ENCODE results near the gene STK25.

The STK25 gene

DNA sequence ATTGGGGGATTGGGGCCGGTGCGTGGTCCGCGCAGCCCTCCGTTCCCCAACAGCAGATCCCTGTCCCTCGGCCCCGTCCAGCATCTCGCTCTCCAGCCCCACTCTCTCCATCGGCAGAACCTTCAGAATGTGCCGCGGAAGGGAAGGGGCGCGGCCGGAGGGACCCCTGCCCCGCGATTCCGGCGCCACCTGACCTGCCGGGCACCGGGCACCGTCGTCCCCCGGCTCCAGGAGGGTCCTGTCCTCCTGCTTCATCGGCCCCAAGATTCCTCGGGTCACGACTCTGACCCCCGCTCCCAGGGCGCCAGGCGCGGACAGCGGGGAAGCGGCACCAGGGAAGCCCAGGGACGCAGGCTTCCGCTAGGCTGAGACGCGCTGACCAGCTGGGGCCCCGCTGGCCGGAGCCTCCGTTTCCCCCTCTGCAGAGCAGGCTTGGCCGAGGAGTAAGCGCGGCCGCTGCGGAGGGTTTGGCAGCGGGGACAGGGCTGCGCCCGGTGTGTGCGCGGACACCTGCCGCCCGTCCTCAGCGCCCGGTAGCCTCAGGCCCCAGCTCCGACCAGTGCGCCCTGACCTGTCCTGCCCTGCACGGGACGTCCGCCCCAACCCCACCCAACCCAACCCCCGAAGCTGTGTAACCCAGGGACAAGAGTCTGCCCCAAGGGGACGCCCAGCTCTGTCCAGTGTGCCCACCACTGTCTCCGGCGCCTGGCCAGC, 33.3 kb upstream of the STK25 start:
- no peak overlapping the region for H3K4me3 ChIP-seq (ENCODE audit: low read length)
- no peaks in the 10 kb centered on the region for H3K79me2 ChIP-seq (ENCODE audit: low read length)
- no peak overlapping the region for H3K27ac ChIP-seq (ENCODE audit: low read length)
- TF ChIP-seq CTCF (IDR thresholded peaks at IDR 0.05; ENCODE audit: low read depth, low read length) (no peak), EZH2phosphoT487 (IDR thresholded peaks at IDR 0.05; ENCODE audit: low read depth) (no peak)
- H2AFZ ChIP-seq (ENCODE audit: low read depth, low read length): no peak overlapping the region
- H3K27me3 ChIP-seq (ENCODE audit: low read depth, low read length): no peaks in the 10 kb centered on the region
- H4K20me1 ChIP-seq (ENCODE audit: insufficient read depth, low read length): no peaks in the 10 kb centered on the region
- no peaks in the 10 kb centered on the region for H3K36me3 ChIP-seq (replicated peaks; ENCODE audit: low read depth, low read length)
- H3K9ac ChIP-seq (ENCODE audit: low read length): no peak overlapping the region
- no peaks in the 10 kb centered on the region for H3K4me1 ChIP-seq (ENCODE audit: low read length)
- H3K9me3 ChIP-seq (ENCODE audit: insufficient read depth, low read length): no peaks in the 10 kb centered on the region
- H3K4me2 ChIP-seq (ENCODE audit: low read length): no peak overlapping the region

DNA sequence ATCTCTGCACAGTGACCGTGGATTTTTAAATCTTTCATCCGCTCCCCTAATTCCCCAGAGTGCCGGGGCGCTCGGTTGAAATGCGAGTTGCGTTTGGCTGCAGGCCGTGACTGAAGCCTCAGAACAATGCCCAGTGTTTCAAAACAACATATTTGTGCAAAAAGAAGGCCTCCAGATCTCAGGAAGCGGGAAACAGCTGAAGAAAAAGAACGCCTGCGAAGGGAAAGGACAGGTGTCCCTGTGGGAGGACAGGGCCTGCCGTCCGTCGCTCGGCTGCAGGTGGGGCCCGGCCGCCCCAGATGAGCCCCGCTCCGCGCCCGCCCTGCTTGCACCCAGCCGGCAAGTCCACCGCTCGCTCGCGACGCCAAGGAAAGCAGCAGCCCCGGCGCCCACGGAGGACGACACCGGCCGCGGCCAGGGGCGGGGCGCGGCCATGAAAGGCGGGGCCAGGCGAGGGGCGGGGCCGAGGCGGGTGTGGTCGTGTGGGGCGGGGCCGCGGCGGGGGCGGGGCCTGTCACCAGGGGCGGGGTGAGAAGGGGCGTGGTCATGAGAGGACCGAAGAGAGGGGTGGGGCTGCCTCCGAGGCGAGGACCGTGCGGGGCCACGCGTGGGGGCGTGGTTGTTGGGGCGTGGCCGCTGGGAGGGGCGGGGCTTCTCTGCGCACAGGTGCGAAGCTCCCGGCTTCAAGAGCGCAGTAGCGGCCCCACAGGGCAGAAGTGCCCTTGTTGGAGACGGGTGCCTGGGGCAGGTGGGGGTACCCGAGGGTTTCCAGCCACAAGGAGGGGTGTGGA, 32.6 kb upstream of the STK25 start:
- H3K36me3 ChIP-seq (replicated peaks; ENCODE audit: low read depth, low read length): no peaks in the 10 kb centered on the region
- H2AFZ ChIP-seq (ENCODE audit: low read depth, low read length): no peak overlapping the region
- no peak overlapping the region for H3K4me2 ChIP-seq (ENCODE audit: low read length)
- H3K9me3 ChIP-seq (ENCODE audit: insufficient read depth, low read length): no peaks in the 10 kb centered on the region
- H3K4me1 ChIP-seq (ENCODE audit: low read length): no peaks in the 10 kb centered on the region
- H3K79me2 ChIP-seq (ENCODE audit: low read length): no peaks in the 10 kb centered on the region
- no peak overlapping the region for H3K4me3 ChIP-seq (ENCODE audit: low read length)
- no peak overlapping the region for H3K27ac ChIP-seq (ENCODE audit: low read length)
- no peak overlapping the region for H3K9ac ChIP-seq (ENCODE audit: low read length)
- H3K27me3 ChIP-seq (ENCODE audit: low read depth, low read length): no peaks in the 10 kb centered on the region
- no peaks in the 10 kb centered on the region for H4K20me1 ChIP-seq (ENCODE audit: insufficient read depth, low read length)
- no peak for TF ChIP-seq CTCF (IDR thresholded peaks at IDR 0.05; ENCODE audit: low read depth, low read length)
- TF ChIP-seq EZH2phosphoT487 (IDR thresholded peaks at IDR 0.05; ENCODE audit: low read depth): no peak

GRCh38 chr2:241540401-241540770, 32.0 kb upstream of the STK25 start:
- no peaks in the 10 kb centered on the region for H3K9me3 ChIP-seq (ENCODE audit: insufficient read depth, low read length)
- H4K20me1 ChIP-seq (ENCODE audit: insufficient read depth, low read length): no peaks in the 10 kb centered on the region
- no peaks in the 10 kb centered on the region for H3K4me1 ChIP-seq (ENCODE audit: low read length)
- H3K27ac ChIP-seq (ENCODE audit: low read length): no peak overlapping the region
- no peak for TF ChIP-seq CTCF (IDR thresholded peaks at IDR 0.05; ENCODE audit: low read depth, low read length)
- TF ChIP-seq EZH2phosphoT487 (IDR thresholded peaks at IDR 0.05; ENCODE audit: low read depth): no peak
- H2AFZ ChIP-seq (ENCODE audit: low read depth, low read length): no peak overlapping the region
- H3K4me2 ChIP-seq (ENCODE audit: low read length): no peak overlapping the region
- no peaks in the 10 kb centered on the region for H3K79me2 ChIP-seq (ENCODE audit: low read length)
- no peak overlapping the region for H3K9ac ChIP-seq (ENCODE audit: low read length)
- H3K27me3 ChIP-seq (ENCODE audit: low read depth, low read length): no peaks in the 10 kb centered on the region
- no peak overlapping the region for H3K4me3 ChIP-seq (ENCODE audit: low read length)
- H3K36me3 ChIP-seq (replicated peaks; ENCODE audit: low read depth, low read length): no peaks in the 10 kb centered on the region

DNA sequence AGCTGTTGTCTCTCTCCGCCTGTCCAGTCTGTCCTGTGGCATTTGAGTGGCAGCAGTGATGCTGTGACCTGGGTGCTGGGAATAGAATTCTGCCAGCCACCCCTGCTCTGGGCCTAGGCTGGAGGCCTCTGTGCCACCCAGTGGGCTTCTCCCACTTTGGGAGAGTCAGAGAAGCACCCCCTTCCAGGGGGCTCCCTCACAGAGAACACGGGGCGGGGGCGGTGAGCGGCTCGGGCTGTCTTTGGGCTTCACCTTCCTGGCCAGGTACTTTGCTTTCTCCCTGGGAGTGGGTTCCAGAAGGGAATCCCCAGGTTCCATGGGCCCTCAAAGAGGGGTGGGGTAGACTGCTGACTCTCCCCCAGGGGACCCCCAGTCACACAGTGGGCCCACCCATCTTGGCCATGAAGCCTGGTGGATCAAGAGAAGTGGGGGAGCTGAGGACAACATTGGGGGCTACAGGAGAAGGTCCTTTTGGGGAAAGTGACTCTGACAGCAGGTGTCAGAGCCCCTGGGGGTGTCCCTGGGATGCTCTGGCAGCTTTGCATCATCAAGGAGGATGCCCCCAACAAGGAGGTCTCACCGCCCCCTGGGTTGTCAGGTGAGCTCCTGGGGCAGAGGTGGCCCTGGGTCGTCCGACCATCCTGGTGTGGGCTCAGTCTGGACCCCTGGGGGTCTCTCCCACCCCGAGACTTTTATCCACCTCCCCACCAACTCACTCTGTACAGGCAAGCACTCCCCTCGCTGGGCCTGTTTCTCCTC, 31.4 kb upstream of the STK25 start:
- no peak overlapping the region for H3K4me2 ChIP-seq (ENCODE audit: low read length)
- no peak for TF ChIP-seq CTCF (IDR thresholded peaks at IDR 0.05; ENCODE audit: low read depth, low read length)
- no peak for TF ChIP-seq EZH2phosphoT487 (IDR thresholded peaks at IDR 0.05; ENCODE audit: low read depth)

More for the DNA sequence above, 31.4 kb upstream of the STK25 start:
- Histone ChIP-seq H3K27me3 (ENCODE audit: low read depth, low read length) (no peaks in the 10 kb centered on the region), H3K27ac (ENCODE audit: low read length) (no peak overlapping the region), H3K4me3 (ENCODE audit: low read length) (no peak overlapping the region), H3K4me1 (ENCODE audit: low read length) (no peaks in the 10 kb centered on the region), H3K9me3 (ENCODE audit: insufficient read depth, low read length) (no peaks in the 10 kb centered on the region), H3K36me3 (replicated peaks; ENCODE audit: low read depth, low read length) (no peaks in the 10 kb centered on the region), H2AFZ (ENCODE audit: low read depth, low read length) (no peak overlapping the region), H3K9ac (ENCODE audit: low read length) (no peak overlapping the region), H3K79me2 (ENCODE audit: low read length) (no peaks in the 10 kb centered on the region), H4K20me1 (ENCODE audit: insufficient read depth, low read length) (no peaks in the 10 kb centered on the region)
